Gastrocnemius medialis (tissue), 4 donors: ENCODE measurements around the gene ACP1. TPM values are rescaled to one million over a fixed set of nuclear protein-coding genes. Genes with fewer than 3 reads are reported as not detected.
A peak's percentile ranks its signal among the peaks of the same experiment; 100 is the strongest.

Experiments
- ATAC-seq, 2 donors: fragments of 150-250 bp; one replicate each; pipeline ENCODE4 v1.9.1; 2016
- DNase-seq, 2 donors: peaks; one replicate each; pipeline ENCODE4 v3.0.0-alpha.2; 2019
- H3K27ac ChIP-seq, 4 donors: fragments of 200-600 bp; sonication (generic); 1 replicate in 1 of 4; 2 replicates in 3 of 4; pipeline ENCODE4 v1.5.1; 2016 to 2018; ENCODE audit warnings: mild to moderate bottlenecking in 2 of 4, moderate library complexity in 1 of 4
- H3K27me3 ChIP-seq, 3 donors: fragments of 200-600 bp; sonication (generic) in 2 of 3; 1 replicate in 1 of 3; 2 replicates in 2 of 3; pipeline versions ENCODE4 v1.5.1 to v1.6.0; 2016 to 2019; ENCODE audit warnings: mild to moderate bottlenecking in 1 of 3, moderate library complexity in 1 of 3
- H3K36me3 ChIP-seq, 2 donors: fragments of 200-600 bp; sonication (generic) in 1 of 2; one replicate each; pipeline ENCODE4 v1.5.1; 2017 to 2018
- H3K4me1 ChIP-seq, 2 donors: fragments of 200-600 bp; sonication (generic) in 1 of 2; one replicate each; pipeline ENCODE4 v1.5.1; 2016 to 2017; ENCODE audit warnings: mild to moderate bottlenecking in 2 of 2
- H3K4me3 ChIP-seq, 4 donors: fragments of 200-600 bp; sonication (generic) in 3 of 4; 1 replicate in 1 of 4; 2 replicates in 3 of 4; pipeline ENCODE4 v1.5.1; 2016 to 2019; ENCODE audit warnings: mild to moderate bottlenecking in 2 of 4
- H3K9me3 ChIP-seq, 3 donors: fragments of 200-600 bp; sonication (generic) in 2 of 3; 1 replicate in 1 of 3; 2 replicates in 2 of 3; pipeline ENCODE4 v1.5.1; 2016 to 2019
- POLR2A ChIP-seq, 2 donors: fragments of 450-650 bp; IDR thresholded peaks; one replicate each; pipeline ENCODE4 v1.6.1; 2017; ENCODE audit warnings: antibody characterized with exemption in 2 of 2, mild to moderate bottlenecking in 2 of 2, moderate library complexity in 2 of 2
- in situ Hi-C, 4 donors: fragments of 200-750 bp; cut with MboI; loops; one replicate each; pipeline versions ENCODE4 v1.15.0 to v1.8.0; 2017; ENCODE audit warnings: low sequenced_read_pairs in 4 of 4
- intact Hi-C: fragments of 100-400 bp; cut with DNase I; formaldehyde crosslinking; loops from one replicate; pipeline ENCODE4 v1.15.1; 2023; ENCODE audit warnings: low total_unique reads
- total RNA-seq, 4 donors: library from RNA; depleted of rRNA; stranded (reverse); fragments of >200 nt; gene quantifications; one replicate each; pipeline versions ENCODE4 v1.1.0 to v1.2.3, GENCODE V29; 2016
- TF ChIP-seq, protein P1 (sequence below), 5 experiments: fragments of 450-650 bp in 3 of 5; fragments of 200-600 bp in 2 of 5; sonication (generic) in 2 of 5; IDR thresholded peaks in 4 of 5; conservative IDR thresholded peaks in 1 of 5; 1 replicate in 4 of 5; 2 replicates in 1 of 5; pipeline ENCODE4 v1.5.1; 2016 to 2019; ENCODE audit warnings: antibody characterized with exemption in 5 of 5, mild to moderate bottlenecking in 3 of 5, moderate library complexity in 3 of 5

The ACP1 gene
- total RNA-seq, 4 donors from 2014 or later, result 69.7 to 91.3 (median 81.9) TPM

GRCh38 chr2:257842-258241 lies 6.9 kb upstream of the ACP1 start:
- no peaks in the 10 kb centered on the region for H3K4me1 ChIP-seq
- H3K27me3 ChIP-seq, result no peaks in the 10 kb centered on the region
- H3K9me3 ChIP-seq, result no peaks in the 10 kb centered on the region
- peaks cover 0 to 6% of the 10 kb centered on the region in 2 donors for H3K36me3 ChIP-seq
- in situ Hi-C loops, result no loop called here
- DNase-seq (no peak), ATAC-seq (no peak)
- no peak overlapping the region for H3K27ac ChIP-seq
- peak overlapping the region in 1 of 4 donors; percentile 9 for H3K4me3 ChIP-seq
- TF ChIP-seq, protein P1, sequence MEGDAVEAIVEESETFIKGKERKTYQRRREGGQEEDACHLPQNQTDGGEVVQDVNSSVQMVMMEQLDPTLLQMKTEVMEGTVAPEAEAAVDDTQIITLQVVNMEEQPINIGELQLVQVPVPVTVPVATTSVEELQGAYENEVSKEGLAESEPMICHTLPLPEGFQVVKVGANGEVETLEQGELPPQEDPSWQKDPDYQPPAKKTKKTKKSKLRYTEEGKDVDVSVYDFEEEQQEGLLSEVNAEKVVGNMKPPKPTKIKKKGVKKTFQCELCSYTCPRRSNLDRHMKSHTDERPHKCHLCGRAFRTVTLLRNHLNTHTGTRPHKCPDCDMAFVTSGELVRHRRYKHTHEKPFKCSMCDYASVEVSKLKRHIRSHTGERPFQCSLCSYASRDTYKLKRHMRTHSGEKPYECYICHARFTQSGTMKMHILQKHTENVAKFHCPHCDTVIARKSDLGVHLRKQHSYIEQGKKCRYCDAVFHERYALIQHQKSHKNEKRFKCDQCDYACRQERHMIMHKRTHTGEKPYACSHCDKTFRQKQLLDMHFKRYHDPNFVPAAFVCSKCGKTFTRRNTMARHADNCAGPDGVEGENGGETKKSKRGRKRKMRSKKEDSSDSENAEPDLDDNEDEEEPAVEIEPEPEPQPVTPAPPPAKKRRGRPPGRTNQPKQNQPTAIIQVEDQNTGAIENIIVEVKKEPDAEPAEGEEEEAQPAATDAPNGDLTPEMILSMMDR (IDR thresholded peaks at IDR 0.05 in 4 of 5, conservative IDR thresholded peaks at IDR 0.05 in 1 of 5), result no peak
- no peak for TF ChIP-seq POLR2A (IDR thresholded peaks at IDR 0.05)
- intact Hi-C loops, result no loop called here

DNA sequence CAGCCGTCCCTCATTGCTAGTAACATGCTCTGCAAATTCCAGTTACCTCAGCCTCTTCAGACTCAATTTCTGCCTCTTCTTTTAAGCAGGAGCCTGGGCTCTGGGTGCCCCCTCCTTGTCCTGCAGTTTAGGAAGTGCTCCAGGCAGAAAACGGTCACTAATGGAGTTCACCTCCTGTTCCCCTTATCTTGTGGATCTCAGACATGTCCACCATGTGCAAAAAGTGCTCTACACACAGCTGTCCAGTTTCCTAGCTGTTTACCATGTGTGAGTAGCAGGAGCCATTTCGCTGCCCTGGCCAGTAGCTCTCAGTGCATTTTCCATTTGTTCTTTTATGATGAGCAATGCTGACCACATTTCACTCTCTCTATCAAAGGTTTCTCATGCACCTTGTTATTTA lies 5.8 kb upstream of the ACP1 start:
- peaks cover 0 to 6% of the 10 kb centered on the region in 2 donors for H3K36me3 ChIP-seq
- in situ Hi-C loops, result no loop called here
- no peak for DNase-seq
- ATAC-seq, result no peak
- no peaks in the 10 kb centered on the region for H3K27me3 ChIP-seq
- no peak for TF ChIP-seq POLR2A (IDR thresholded peaks at IDR 0.05)
- TF ChIP-seq, protein P1 (IDR thresholded peaks at IDR 0.05 in 4 of 5, conservative IDR thresholded peaks at IDR 0.05 in 1 of 5), result no peak
- H3K4me3 ChIP-seq, result no peak overlapping the region
- no peak overlapping the region for H3K27ac ChIP-seq
- H3K4me1 ChIP-seq, result peaks cover 3 to 7% of the 10 kb centered on the region in 2 donors
- no peaks in the 10 kb centered on the region for H3K9me3 ChIP-seq
- intact Hi-C loops, result no loop called here

- no peak for DNase-seq
- Histone ChIP-seq H3K27me3 (no peaks in the 10 kb centered on the region), H3K4me3 (no peak overlapping the region), H3K9me3 (no peaks in the 10 kb centered on the region), H3K36me3 (peaks cover 0 to 6% of the 10 kb centered on the region in 2 donors), H3K27ac (no peak overlapping the region), H3K4me1 (peaks cover 3 to 9% of the 10 kb centered on the region in 2 donors)
- no peak for ATAC-seq
- intact Hi-C loops (loop anchor here (5.0 kb wide), 1 partner anchor 417 kb away; the partner anchor contains the start of gene TMEM18), in situ Hi-C loops (no loop called here)
- no peak for TF ChIP-seq POLR2A (IDR thresholded peaks at IDR 0.05)
- TF ChIP-seq, protein P1 (IDR thresholded peaks at IDR 0.05 in 4 of 5, conservative IDR thresholded peaks at IDR 0.05 in 1 of 5), result no peak
These were observed 4.9 kb upstream of the ACP1 start for GRCh38 chr2:259789-260331.

DNA sequence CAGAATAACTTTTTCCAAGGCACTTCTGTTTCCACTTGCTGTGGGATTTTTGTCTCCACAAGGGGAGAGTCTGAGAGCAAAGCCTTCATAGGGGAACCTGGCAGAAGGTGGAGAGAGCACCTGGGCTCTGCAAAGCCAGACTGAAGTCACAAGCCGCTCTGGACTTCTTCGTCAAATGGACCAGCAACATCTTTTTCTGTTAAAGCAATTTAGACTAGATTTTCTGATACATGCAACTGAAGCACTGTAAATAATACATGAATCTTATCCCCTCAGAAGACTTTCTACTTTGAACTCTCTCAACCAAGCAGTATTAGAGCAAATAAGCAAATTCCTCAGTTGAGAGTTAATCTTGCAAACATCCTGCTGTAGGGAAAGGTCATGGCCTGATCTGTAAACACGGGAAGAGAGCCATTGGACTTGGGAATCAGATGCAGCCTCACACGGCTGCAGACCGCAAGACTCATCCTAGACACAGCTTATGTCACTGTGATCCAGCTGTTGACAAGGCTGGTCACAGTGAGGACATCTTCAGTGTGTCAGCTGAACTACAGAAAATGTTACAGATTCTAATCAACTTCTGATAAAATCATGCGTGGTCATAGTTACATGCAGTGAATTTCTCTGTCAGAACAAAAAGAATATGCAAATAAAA lies 4.1 kb upstream of the ACP1 start:
- in situ Hi-C loops, result no loop called here
- intact Hi-C loops, result loop anchor here (5.0 kb wide), 1 partner anchor 417 kb away; the partner anchor contains the start of gene TMEM18
- Histone ChIP-seq H3K27me3 (no peaks in the 10 kb centered on the region), H3K27ac (no peak overlapping the region), H3K4me1 (peaks cover 4 to 15% of the 10 kb centered on the region in 2 donors), H3K4me3 (no peak overlapping the region), H3K36me3 (peaks cover 0 to 6% of the 10 kb centered on the region in 2 donors), H3K9me3 (no peaks in the 10 kb centered on the region)
- ATAC-seq (no peak), DNase-seq (no peak)
- no peak for TF ChIP-seq POLR2A (IDR thresholded peaks at IDR 0.05)

GRCh38 chr2:262117-262516 lies 2.6 kb upstream of the ACP1 start:
- intact Hi-C loops, result loop anchor here (5.0 kb wide), 1 partner anchor 415 kb away; the partner anchor contains the start of gene TMEM18
- in situ Hi-C loops, result no loop called here
- no peak for DNase-seq

More at GRCh38 chr2:262117-262516, 2.6 kb upstream of the ACP1 start:
- no peaks in the 10 kb centered on the region for H3K27me3 ChIP-seq
- TF ChIP-seq, protein P1 (IDR thresholded peaks at IDR 0.05 in 4 of 5, conservative IDR thresholded peaks at IDR 0.05 in 1 of 5), result no peak
- no peak for TF ChIP-seq POLR2A (IDR thresholded peaks at IDR 0.05)
- H3K36me3 ChIP-seq, result peaks cover 0 to 6% of the 10 kb centered on the region in 2 donors
- ATAC-seq, result no peak
- H3K4me1 ChIP-seq, result peaks cover 12 to 29% of the 10 kb centered on the region in 2 donors
- no peak overlapping the region for H3K27ac ChIP-seq
- H3K9me3 ChIP-seq, result no peaks in the 10 kb centered on the region
- no peak overlapping the region for H3K4me3 ChIP-seq
